Measurements from ENCODE around the gene ANKRD65. TPM values are rescaled to one million over a fixed set of nuclear protein-coding genes. Genes with fewer than 3 reads are reported as not detected.
"Not testable (repeated sequence)": the region's sequence is repeated elsewhere in the genome, so short reads cannot be mapped to it uniquely, and the experiment has no call there.

ANKRD65 gene
- total RNA-seq, 1 experiment from 2014 or later: not detected

GRCh38 chr1:1430114-1430982 is 9.3 kb upstream of the ANKRD65 start:
- H3K27me3 ChIP-seq (ENCODE audit: control insufficient read depth, insufficient read depth, low read length): peaks cover 2% of the 10 kb centered on the region; the same call in 1 of the 2 replicates
- H3K4me3 ChIP-seq (ENCODE audit: insufficient read depth, low read depth, low read length): no peak overlapping the region
- DNase-seq: peak; percentile 93
- no peaks in the 10 kb centered on the region for H3K36me3 ChIP-seq (replicated peaks; ENCODE audit: control insufficient read depth, insufficient read depth, low read length)

- Histone ChIP-seq H3K36me3 (replicated peaks; ENCODE audit: control insufficient read depth, insufficient read depth, low read length) (no peaks in the 10 kb centered on the region), H3K27me3 (ENCODE audit: control insufficient read depth, insufficient read depth, low read length) (no peaks in the 10 kb centered on the region), H3K4me3 (ENCODE audit: insufficient read depth, low read depth, low read length) (no peak overlapping the region)
- DNase-seq: peak; percentile 34
Observed at GRCh38 chr1:1429671-1430073, 8.6 kb upstream of the ANKRD65 start.

- H3K4me3 ChIP-seq (ENCODE audit: insufficient read depth, low read depth, low read length); DNase-seq; H3K36me3 ChIP-seq (replicated peaks; ENCODE audit: control insufficient read depth, insufficient read depth, low read length); H3K27me3 ChIP-seq (ENCODE audit: control insufficient read depth, insufficient read depth, low read length): not testable (repeated sequence)
Observed at GRCh38 chr1:1428967-1429366, 7.9 kb upstream of the ANKRD65 start.

GRCh38 chr1:1428174-1428573 is 7.1 kb upstream of the ANKRD65 start:
- no peaks in the 10 kb centered on the region for H3K27me3 ChIP-seq (ENCODE audit: control insufficient read depth, insufficient read depth, low read length)
- H3K4me3 ChIP-seq (ENCODE audit: insufficient read depth, low read depth, low read length): no peak overlapping the region
- DNase-seq: peak; percentile 52
- H3K36me3 ChIP-seq (replicated peaks; ENCODE audit: control insufficient read depth, insufficient read depth, low read length): no peaks in the 10 kb centered on the region

GRCh38 chr1:1427820-1428148 is 6.7 kb upstream of the ANKRD65 start:
- H3K4me3 ChIP-seq (ENCODE audit: insufficient read depth, low read depth, low read length): peak overlapping the region; percentile 48
- peak; percentile 84 for DNase-seq
- H3K36me3 ChIP-seq (replicated peaks; ENCODE audit: control insufficient read depth, insufficient read depth, low read length): no peaks in the 10 kb centered on the region
- no peaks in the 10 kb centered on the region for H3K27me3 ChIP-seq (ENCODE audit: control insufficient read depth, insufficient read depth, low read length)

GRCh38 chr1:1427106-1427819 is 6.2 kb upstream of the ANKRD65 start:
- H3K27me3 ChIP-seq (ENCODE audit: control insufficient read depth, insufficient read depth, low read length): no peaks in the 10 kb centered on the region
- H3K4me3 ChIP-seq (ENCODE audit: insufficient read depth, low read depth, low read length): peak overlapping the region; percentile 48
- H3K36me3 ChIP-seq (replicated peaks; ENCODE audit: control insufficient read depth, insufficient read depth, low read length): no peaks in the 10 kb centered on the region
- peak; percentile 96 for DNase-seq

GRCh38 chr1:1426496-1427105 is 5.5 kb upstream of the ANKRD65 start:
- DNase-seq: peak; percentile 94
- peak overlapping the region; percentile 23; the same call in 1 of the 2 replicates for H3K4me3 ChIP-seq (ENCODE audit: insufficient read depth, low read depth, low read length)
- no peaks in the 10 kb centered on the region for H3K36me3 ChIP-seq (replicated peaks; ENCODE audit: control insufficient read depth, insufficient read depth, low read length)

GRCh38 chr1:1425753-1426495 is 4.8 kb upstream of the ANKRD65 start:
- Histone ChIP-seq H3K4me3 (ENCODE audit: insufficient read depth, low read depth, low read length) (peak overlapping the region; percentile 5; the same call in 1 of the 2 replicates), H3K27me3 (ENCODE audit: control insufficient read depth, insufficient read depth, low read length) (no peaks in the 10 kb centered on the region), H3K36me3 (replicated peaks; ENCODE audit: control insufficient read depth, insufficient read depth, low read length) (no peaks in the 10 kb centered on the region)
- peak; percentile 92 for DNase-seq

More at GRCh38 chr1:1426496-1427105, 5.5 kb upstream of the ANKRD65 start:
- H3K27me3 ChIP-seq (ENCODE audit: control insufficient read depth, insufficient read depth, low read length): no peaks in the 10 kb centered on the region

GRCh38 chr1:1425426-1425752 is 4.3 kb upstream of the ANKRD65 start:
- Histone ChIP-seq H3K36me3 (replicated peaks; ENCODE audit: control insufficient read depth, insufficient read depth, low read length) (no peaks in the 10 kb centered on the region), H3K27me3 (ENCODE audit: control insufficient read depth, insufficient read depth, low read length) (no peaks in the 10 kb centered on the region), H3K4me3 (ENCODE audit: insufficient read depth, low read depth, low read length) (no peak overlapping the region)
- no peak for DNase-seq

GRCh38 chr1:1424707-1425106 is 3.6 kb upstream of the ANKRD65 start:
- Histone ChIP-seq H3K4me3 (ENCODE audit: insufficient read depth, low read depth, low read length) (no peak overlapping the region), H3K36me3 (replicated peaks; ENCODE audit: control insufficient read depth, insufficient read depth, low read length) (no peaks in the 10 kb centered on the region), H3K27me3 (ENCODE audit: control insufficient read depth, insufficient read depth, low read length) (no peaks in the 10 kb centered on the region)
- peak; percentile 16 for DNase-seq

GRCh38 chr1:1423245-1423597 is 2.1 kb upstream of the ANKRD65 start:
- Histone ChIP-seq H3K27me3 (ENCODE audit: control insufficient read depth, insufficient read depth, low read length) (no peaks in the 10 kb centered on the region), H3K4me3 (ENCODE audit: insufficient read depth, low read depth, low read length) (no peak overlapping the region), H3K36me3 (replicated peaks; ENCODE audit: control insufficient read depth, insufficient read depth, low read length) (no peaks in the 10 kb centered on the region)
- DNase-seq: no peak

GRCh38 chr1:1422465-1423244 is 1.6 kb upstream of the ANKRD65 start:
- H3K36me3 ChIP-seq (replicated peaks; ENCODE audit: control insufficient read depth, insufficient read depth, low read length): no peaks in the 10 kb centered on the region
- H3K4me3 ChIP-seq (ENCODE audit: insufficient read depth, low read depth, low read length): no peak overlapping the region
- DNase-seq: peak; percentile 60
- no peaks in the 10 kb centered on the region for H3K27me3 ChIP-seq (ENCODE audit: control insufficient read depth, insufficient read depth, low read length)

- peak; percentile 69 for DNase-seq
- Histone ChIP-seq H3K27me3 (ENCODE audit: control insufficient read depth, insufficient read depth, low read length) (no peaks in the 10 kb centered on the region), H3K36me3 (replicated peaks; ENCODE audit: control insufficient read depth, insufficient read depth, low read length) (no peaks in the 10 kb centered on the region)
Observed at GRCh38 chr1:1421907-1422464, 910 bp upstream of the ANKRD65 start.

More at GRCh38 chr1:1421907-1422464, 910 bp upstream of the ANKRD65 start:
- H3K4me3 ChIP-seq (ENCODE audit: insufficient read depth, low read depth, low read length): no peak overlapping the region
